Skeletal muscle satellite cell (primary cell): ENCODE measurements around the gene PCGF3.
"Not testable (repeated sequence)": the region's sequence is repeated elsewhere in the genome, so short reads cannot be mapped to it uniquely, and the experiment has no call there.

Experiments used
- H3K27me3 ChIP-seq: 2 replicates; pipeline ENCODE4 v1.7.0; 2013; ENCODE audit warnings: low read length; ENCODE audit not compliant: control insufficient read depth, insufficient read depth
- H3K36me3 ChIP-seq: 2 replicates; pipeline ENCODE4 v1.7.0; 2013; ENCODE audit warnings: mild to moderate bottlenecking, control low read depth, low read length; ENCODE audit not compliant: insufficient read depth
- H3K4me1 ChIP-seq: 2 replicates; pipeline ENCODE4 v1.7.0; 2013; ENCODE audit warnings: low read length; ENCODE audit not compliant: control insufficient read depth, insufficient read depth
- H3K4me2 ChIP-seq: 2 replicates; pipeline ENCODE4 v1.7.0; 2013; ENCODE audit warnings: mild to moderate bottlenecking, low read length
- H3K4me3 ChIP-seq: 2 replicates; pipeline ENCODE4 v1.7.0; 2013; ENCODE audit warnings: low read length
- H3K9ac ChIP-seq: 2 replicates; pipeline ENCODE4 v1.7.0; 2013; ENCODE audit warnings: mild to moderate bottlenecking, low read depth, low read length, moderate library complexity
- H3K9me3 ChIP-seq: replicated peaks from 2 replicates; pipeline ENCODE4 v1.7.0; 2013; ENCODE audit warnings: mild to moderate bottlenecking, control low read depth, low read length

PCGF3 gene

GRCh38 chr4:768995-769394, 63.4 kb downstream of the PCGF3 start:
- Histone ChIP-seq H3K4me3 (no peak overlapping the region), H3K4me1 (peaks cover 31% of the 10 kb centered on the region), H3K9me3 (no peaks in the 10 kb centered on the region), H3K9ac (no peak overlapping the region), H3K4me2 (no peak overlapping the region), H3K36me3 (peaks cover 70% of the 10 kb centered on the region), H3K27me3 (no peaks in the 10 kb centered on the region)

GRCh38 chr4:769511-769910, 63.9 kb downstream of the PCGF3 start:
- Histone ChIP-seq H3K4me2 (no peak overlapping the region), H3K9me3 (no peaks in the 10 kb centered on the region), H3K9ac (no peak overlapping the region), H3K4me3 (no peak overlapping the region), H3K27me3 (no peaks in the 10 kb centered on the region), H3K4me1 (peaks cover 31% of the 10 kb centered on the region), H3K36me3 (peaks cover 73% of the 10 kb centered on the region)

- H3K36me3 ChIP-seq: peaks cover 74% of the 10 kb centered on the region
These were observed 64.4 kb downstream of the PCGF3 start for GRCh38 chr4:770022-770421.

GRCh38 chr4:771464-771863, 65.8 kb downstream of the PCGF3 start:
- H3K36me3 ChIP-seq: peaks cover 72% of the 10 kb centered on the region
- H3K9me3 ChIP-seq: no peaks in the 10 kb centered on the region
- H3K9ac ChIP-seq: no peak overlapping the region
- peaks cover 13% of the 10 kb centered on the region for H3K4me1 ChIP-seq
- no peak overlapping the region for H3K4me2 ChIP-seq
- no peak overlapping the region for H3K4me3 ChIP-seq
- no peaks in the 10 kb centered on the region for H3K27me3 ChIP-seq

More at GRCh38 chr4:770022-770421, 64.4 kb downstream of the PCGF3 start:
- peaks cover 26% of the 10 kb centered on the region for H3K4me1 ChIP-seq
- H3K4me3 ChIP-seq: no peak overlapping the region
- H3K27me3 ChIP-seq: no peaks in the 10 kb centered on the region
- no peak overlapping the region for H3K9ac ChIP-seq
- H3K4me2 ChIP-seq: no peak overlapping the region
- H3K9me3 ChIP-seq: no peaks in the 10 kb centered on the region

- H3K27me3 ChIP-seq: no peaks in the 10 kb centered on the region
- peaks cover 71% of the 10 kb centered on the region for H3K36me3 ChIP-seq
- H3K4me1 ChIP-seq: peaks cover 13% of the 10 kb centered on the region
- H3K9me3 ChIP-seq: no peaks in the 10 kb centered on the region
- H3K4me2 ChIP-seq: peak overlapping the region; percentile 41
- H3K4me3 ChIP-seq: no peak overlapping the region
- no peak overlapping the region for H3K9ac ChIP-seq
These were observed 66.5 kb downstream of the PCGF3 start for GRCh38 chr4:772118-772517.

GRCh38 chr4:772776-773175, 67.1 kb downstream of the PCGF3 start:
- no peak overlapping the region for H3K9ac ChIP-seq
- peaks cover 71% of the 10 kb centered on the region for H3K36me3 ChIP-seq
- H3K27me3 ChIP-seq: no peaks in the 10 kb centered on the region
- no peak overlapping the region for H3K4me2 ChIP-seq
- H3K4me1 ChIP-seq: peaks cover 13% of the 10 kb centered on the region
- H3K9me3 ChIP-seq: no peaks in the 10 kb centered on the region
- H3K4me3 ChIP-seq: no peak overlapping the region

- Histone ChIP-seq H3K9me3 (no peaks in the 10 kb centered on the region), H3K4me1 (peaks cover 13% of the 10 kb centered on the region), H3K4me3 (no peak overlapping the region), H3K27me3 (no peaks in the 10 kb centered on the region), H3K36me3 (peaks cover 71% of the 10 kb centered on the region), H3K9ac (no peak overlapping the region), H3K4me2 (no peak overlapping the region)
These were observed 67.6 kb downstream of the PCGF3 start for GRCh38 chr4:773214-773613.

GRCh38 chr4:774419-775092, 68.9 kb downstream of the PCGF3 start:
- Histone ChIP-seq H3K36me3 (peaks cover 68% of the 10 kb centered on the region), H3K4me1 (peaks cover 13% of the 10 kb centered on the region)
- not testable (repeated sequence) for H3K27me3 ChIP-seq, H3K9me3 ChIP-seq, H3K4me3 ChIP-seq, H3K9ac ChIP-seq, H3K4me2 ChIP-seq

GRCh38 chr4:775485-775884, 69.9 kb downstream of the PCGF3 start:
- not testable (repeated sequence) for H3K9me3 ChIP-seq, H3K9ac ChIP-seq, H3K4me3 ChIP-seq, H3K4me2 ChIP-seq, H3K27me3 ChIP-seq
- Histone ChIP-seq H3K4me1 (peaks cover 15% of the 10 kb centered on the region), H3K36me3 (peaks cover 63% of the 10 kb centered on the region)

- H3K27me3 ChIP-seq: no peaks in the 10 kb centered on the region
- peaks cover 17% of the 10 kb centered on the region for H3K4me1 ChIP-seq
- no peak overlapping the region for H3K4me2 ChIP-seq
- H3K4me3 ChIP-seq: no peak overlapping the region
- no peak overlapping the region for H3K9ac ChIP-seq
- peaks cover 55% of the 10 kb centered on the region for H3K36me3 ChIP-seq
- no peaks in the 10 kb centered on the region for H3K9me3 ChIP-seq
These were observed 71.3 kb downstream of the PCGF3 start for GRCh38 chr4:776743-777441.

GRCh38 chr4:777520-778262, 72.1 kb downstream of the PCGF3 start:
- no peak overlapping the region for H3K4me3 ChIP-seq
- H3K4me1 ChIP-seq: peaks cover 19% of the 10 kb centered on the region
- H3K4me2 ChIP-seq: no peak overlapping the region
- H3K9ac ChIP-seq: no peak overlapping the region
- H3K36me3 ChIP-seq: peaks cover 53% of the 10 kb centered on the region
- H3K9me3 ChIP-seq: no peaks in the 10 kb centered on the region
- no peaks in the 10 kb centered on the region for H3K27me3 ChIP-seq
